WTC11 (cell line): ENCODE measurements around the gene SLC6A4. TPM values are rescaled to one million over a fixed set of nuclear protein-coding genes. Genes with fewer than 3 reads are reported as not detected.
A peak's percentile ranks its signal among the peaks of the same experiment; 100 is the strongest.

Experiments
- ATF1 ChIP-seq: sonication (generic); formaldehyde crosslinking; IDR thresholded peaks from 2 replicates; pipeline ENCODE4 v1.8.1; 2023; ENCODE audit warnings: mild to moderate bottlenecking, moderate library complexity, missing genetic modification reagents
- CREM ChIP-seq: sonication (generic); formaldehyde crosslinking; IDR thresholded peaks from 2 replicates; pipeline ENCODE4 v1.8.1; 2022; ENCODE audit warnings: mild to moderate bottlenecking, missing genetic modification reagents, moderate library complexity
- FOXK1 ChIP-seq: sonication (generic); formaldehyde crosslinking; IDR thresholded peaks from 2 replicates; pipeline ENCODE4 v1.8.0; 2022; ENCODE audit warnings: mild to moderate bottlenecking, moderate library complexity, missing genetic modification reagents
- IRF2 ChIP-seq: sonication (generic); formaldehyde crosslinking; IDR thresholded peaks from 2 replicates; pipeline ENCODE4 v1.8.0; 2022; ENCODE audit warnings: low read depth, missing genetic modification reagents, borderline replicate concordance
- PRDM15 ChIP-seq: sonication (generic); formaldehyde crosslinking; IDR thresholded peaks from 2 replicates; pipeline ENCODE4 v1.8.0; 2022; ENCODE audit warnings: missing genetic modification reagents
- PREB ChIP-seq: sonication (generic); formaldehyde crosslinking; IDR thresholded peaks from 2 replicates; pipeline ENCODE4 v1.8.1; 2022; ENCODE audit warnings: mild to moderate bottlenecking, missing genetic modification reagents, moderate library complexity, borderline replicate concordance
- TCF7 ChIP-seq: sonication (generic); formaldehyde crosslinking; IDR thresholded peaks from 2 replicates; pipeline ENCODE4 v1.8.0; 2022; ENCODE audit warnings: mild to moderate bottlenecking, low read depth, missing genetic modification reagents, moderate library complexity
- TP53 ChIP-seq: sonication (generic); formaldehyde crosslinking; IDR thresholded peaks from 2 replicates; pipeline ENCODE4 v1.8.1; 2023; ENCODE audit warnings: mild to moderate bottlenecking, missing genetic modification reagents
- ZNF317 ChIP-seq: sonication (generic); formaldehyde crosslinking; IDR thresholded peaks from 2 replicates; pipeline ENCODE4 v1.8.1; 2023; ENCODE audit warnings: low read depth, mild to moderate bottlenecking, moderate library complexity, missing genetic modification reagents, borderline replicate concordance
- ZNF512 ChIP-seq: sonication (generic); formaldehyde crosslinking; IDR thresholded peaks from 2 replicates; pipeline ENCODE4 v1.8.1; 2022; ENCODE audit warnings: missing genetic modification reagents, borderline replicate concordance
- total RNA-seq: library from RNA; stranded (reverse); gene quantifications from 3 replicates; pipeline ENCODE4 v1.2.3, GENCODE V29; 2021
- TF ChIP-seq, protein P1 (sequence below): sonication (generic); formaldehyde crosslinking; IDR thresholded peaks from 2 replicates; pipeline ENCODE4 v1.8.1; 2022; ENCODE audit warnings: low read depth, missing genetic modification reagents, borderline replicate concordance
- TF ChIP-seq, protein P2 (sequence below): sonication (generic); formaldehyde crosslinking; IDR thresholded peaks from 2 replicates; pipeline ENCODE4 v1.8.1; 2023; ENCODE audit warnings: mild to moderate bottlenecking, missing genetic modification reagents, moderate library complexity
- TF ChIP-seq, protein P3 (sequence below): sonication (generic); formaldehyde crosslinking; conservative IDR thresholded peaks from 2 replicates; pipeline ENCODE4 v1.8.1; 2023; ENCODE audit warnings: mild to moderate bottlenecking, low read depth, missing genetic modification reagents, moderate library complexity

Gene SLC6A4
- total RNA-seq, 1 experiment from 2014 or later: 0.13 TPM

DNA sequence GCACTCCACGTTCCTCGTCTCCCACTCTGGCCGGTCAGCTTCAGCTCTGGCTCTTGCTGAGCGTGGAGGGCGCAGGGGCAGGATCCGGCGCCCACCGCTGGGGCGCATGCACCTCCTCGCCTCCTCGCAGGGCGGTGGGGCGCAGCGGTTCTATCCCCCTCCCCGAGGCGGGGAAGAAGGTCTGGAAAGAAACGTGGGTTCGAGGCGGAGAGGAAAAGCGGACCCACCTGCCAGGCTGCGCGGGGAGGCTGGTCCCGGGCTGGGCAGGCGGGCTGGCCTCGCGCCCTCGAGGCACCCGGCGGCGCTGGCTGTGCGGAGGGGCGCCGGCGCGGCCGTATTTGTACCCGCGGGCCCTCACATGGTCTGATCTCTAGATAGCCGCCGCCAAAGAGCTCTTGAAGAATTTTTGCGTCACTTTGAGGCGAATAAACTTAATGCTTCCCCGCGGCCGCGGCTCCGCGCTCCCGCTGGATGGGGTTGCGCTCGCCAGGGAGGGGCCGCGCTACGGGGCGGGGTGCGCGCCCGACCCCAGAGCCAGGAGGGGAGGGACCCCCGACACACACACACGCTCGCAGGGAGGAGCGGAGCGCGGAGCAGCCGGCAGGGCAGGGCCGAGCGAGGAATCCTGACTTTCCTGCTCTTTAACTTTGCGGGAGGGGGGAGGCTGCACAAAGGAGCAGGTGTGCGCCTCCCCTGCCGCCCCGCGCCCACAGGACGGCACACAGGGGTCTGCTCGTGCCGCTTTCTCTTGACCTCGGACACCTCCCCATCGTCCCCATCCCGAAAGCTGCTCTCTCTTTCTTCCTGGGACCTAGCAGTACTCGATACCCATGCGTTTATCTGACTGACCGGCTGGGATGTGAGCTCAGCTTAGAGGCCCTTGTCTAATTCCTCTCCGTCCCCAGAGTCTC is at the start of gene SLC6A4 (continued):
- no peak for TF ChIP-seq PRDM15 (CRISPR knock-in tag)
- TF ChIP-seq, protein P1, sequence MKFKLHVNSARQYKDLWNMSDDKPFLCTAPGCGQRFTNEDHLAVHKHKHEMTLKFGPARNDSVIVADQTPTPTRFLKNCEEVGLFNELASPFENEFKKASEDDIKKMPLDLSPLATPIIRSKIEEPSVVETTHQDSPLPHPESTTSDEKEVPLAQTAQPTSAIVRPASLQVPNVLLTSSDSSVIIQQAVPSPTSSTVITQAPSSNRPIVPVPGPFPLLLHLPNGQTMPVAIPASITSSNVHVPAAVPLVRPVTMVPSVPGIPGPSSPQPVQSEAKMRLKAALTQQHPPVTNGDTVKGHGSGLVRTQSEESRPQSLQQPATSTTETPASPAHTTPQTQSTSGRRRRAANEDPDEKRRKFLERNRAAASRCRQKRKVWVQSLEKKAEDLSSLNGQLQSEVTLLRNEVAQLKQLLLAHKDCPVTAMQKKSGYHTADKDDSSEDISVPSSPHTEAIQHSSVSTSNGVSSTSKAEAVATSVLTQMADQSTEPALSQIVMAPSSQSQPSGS (CRISPR knock-in tag): 0 out of 2 replicates have a peak, but pooled peaks have one; percentile 34
- TF ChIP-seq IRF2 (CRISPR knock-in tag): no peak
- no peak for TF ChIP-seq PREB
- peak; percentile 85; the same call in 1 of the 2 replicates for TF ChIP-seq ATF1 (CRISPR knock-in tag)
- peak; percentile 67 for TF ChIP-seq ZNF317 (CRISPR knock-in tag)
- TF ChIP-seq ZNF512 (CRISPR knock-in tag): no peak; the same call in 1 of the 2 replicates
- peak; percentile 96 for TF ChIP-seq TP53 (CRISPR knock-in tag)
- TF ChIP-seq, protein P2, sequence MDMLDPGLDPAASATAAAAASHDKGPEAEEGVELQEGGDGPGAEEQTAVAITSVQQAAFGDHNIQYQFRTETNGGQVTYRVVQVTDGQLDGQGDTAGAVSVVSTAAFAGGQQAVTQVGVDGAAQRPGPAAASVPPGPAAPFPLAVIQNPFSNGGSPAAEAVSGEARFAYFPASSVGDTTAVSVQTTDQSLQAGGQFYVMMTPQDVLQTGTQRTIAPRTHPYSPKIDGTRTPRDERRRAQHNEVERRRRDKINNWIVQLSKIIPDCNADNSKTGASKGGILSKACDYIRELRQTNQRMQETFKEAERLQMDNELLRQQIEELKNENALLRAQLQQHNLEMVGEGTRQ (CRISPR knock-in tag): no peak
- TF ChIP-seq, protein P3, sequence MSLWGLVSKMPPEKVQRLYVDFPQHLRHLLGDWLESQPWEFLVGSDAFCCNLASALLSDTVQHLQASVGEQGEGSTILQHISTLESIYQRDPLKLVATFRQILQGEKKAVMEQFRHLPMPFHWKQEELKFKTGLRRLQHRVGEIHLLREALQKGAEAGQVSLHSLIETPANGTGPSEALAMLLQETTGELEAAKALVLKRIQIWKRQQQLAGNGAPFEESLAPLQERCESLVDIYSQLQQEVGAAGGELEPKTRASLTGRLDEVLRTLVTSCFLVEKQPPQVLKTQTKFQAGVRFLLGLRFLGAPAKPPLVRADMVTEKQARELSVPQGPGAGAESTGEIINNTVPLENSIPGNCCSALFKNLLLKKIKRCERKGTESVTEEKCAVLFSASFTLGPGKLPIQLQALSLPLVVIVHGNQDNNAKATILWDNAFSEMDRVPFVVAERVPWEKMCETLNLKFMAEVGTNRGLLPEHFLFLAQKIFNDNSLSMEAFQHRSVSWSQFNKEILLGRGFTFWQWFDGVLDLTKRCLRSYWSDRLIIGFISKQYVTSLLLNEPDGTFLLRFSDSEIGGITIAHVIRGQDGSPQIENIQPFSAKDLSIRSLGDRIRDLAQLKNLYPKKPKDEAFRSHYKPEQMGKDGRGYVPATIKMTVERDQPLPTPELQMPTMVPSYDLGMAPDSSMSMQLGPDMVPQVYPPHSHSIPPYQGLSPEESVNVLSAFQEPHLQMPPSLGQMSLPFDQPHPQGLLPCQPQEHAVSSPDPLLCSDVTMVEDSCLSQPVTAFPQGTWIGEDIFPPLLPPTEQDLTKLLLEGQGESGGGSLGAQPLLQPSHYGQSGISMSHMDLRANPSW (CRISPR knock-in tag): no peak
- TF ChIP-seq TCF7 (CRISPR knock-in tag): peak; percentile 94
- peak; percentile 79; the same call in 1 of the 2 replicates for TF ChIP-seq FOXK1 (CRISPR knock-in tag)
- peak; percentile 85; the same call in 1 of the 2 replicates for TF ChIP-seq CREM
- TF ChIP-seq, all 79 proteins: peak for 38
